Epithelial cell of prostate (primary cell): ENCODE results near the gene RSU1.

ENCODE experiments used
- DNase-seq: peaks from one replicate; pipeline ENCODE4 v3.0.0-alpha.2; 2011; ENCODE audit warnings: low read depth, low spot score
- H3K27ac ChIP-seq: fragments of 450-650 bp; 2 replicates; pipeline ENCODE4 v1.5.1; 2017; ENCODE audit warnings: mild to moderate bottlenecking

Gene RSU1

DNA sequence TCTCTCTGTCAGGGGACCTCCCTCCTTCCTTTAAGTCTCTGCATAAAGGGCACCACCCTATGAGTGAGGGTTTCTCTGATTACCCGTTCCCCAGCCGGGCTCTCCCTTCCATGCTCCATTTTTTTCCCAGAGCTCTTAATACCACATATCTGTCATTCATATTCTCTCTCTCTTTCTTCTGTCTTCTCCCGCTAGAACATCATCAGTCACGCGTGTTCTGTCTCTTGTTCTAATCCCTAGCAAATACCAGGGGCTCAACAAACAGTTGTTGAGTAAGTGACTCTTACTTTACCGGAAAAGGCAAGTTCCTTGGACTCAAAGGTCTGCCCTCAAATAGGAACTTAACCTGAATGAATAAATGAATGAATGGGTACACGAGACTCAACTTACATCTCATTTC is 68.5 kb downstream of the RSU1 start:
- no peak overlapping the region for H3K27ac ChIP-seq
- no peak for DNase-seq

DNA sequence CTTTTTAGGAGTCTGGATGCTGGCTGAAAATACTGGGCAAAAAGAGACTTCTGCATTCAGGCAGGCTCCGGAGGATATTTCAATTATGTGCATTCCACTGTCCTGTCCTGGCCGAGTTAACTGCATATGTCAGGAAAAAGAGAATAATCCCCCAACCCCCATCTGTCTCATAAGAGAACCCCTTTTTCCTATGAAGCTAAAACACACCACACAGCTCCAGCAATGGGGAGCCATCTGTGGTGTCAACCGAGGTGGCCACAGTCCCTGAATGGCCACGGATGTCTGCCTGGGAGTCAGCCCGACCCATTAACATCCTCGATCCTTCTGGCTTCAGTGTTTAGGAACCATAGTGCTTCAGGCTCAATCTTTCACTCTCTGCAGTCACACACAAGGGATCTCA is 70.4 kb downstream of the RSU1 start:
- no peak overlapping the region for H3K27ac ChIP-seq
- no peak for DNase-seq

- DNase-seq: no peak
- H3K27ac ChIP-seq: no peak overlapping the region
These were observed 72.2 kb downstream of the RSU1 start for GRCh38 chr10:16745061-16745460.

GRCh38 chr10:16742165-16742960 is 74.9 kb downstream of the RSU1 start:
- no peak overlapping the region for H3K27ac ChIP-seq
- DNase-seq: no peak

- DNase-seq: no peak
- no peak overlapping the region for H3K27ac ChIP-seq
These were observed 75.7 kb downstream of the RSU1 start for GRCh38 chr10:16741540-16741939.

GRCh38 chr10:16737420-16737819 is 79.8 kb downstream of the RSU1 start:
- DNase-seq: no peak
- H3K27ac ChIP-seq: no peak overlapping the region

- DNase-seq: no peak
- H3K27ac ChIP-seq: no peak overlapping the region
These were observed 81.6 kb downstream of the RSU1 start for GRCh38 chr10:16735671-16736070.

- no peak for DNase-seq
- H3K27ac ChIP-seq: no peak overlapping the region
These were observed 84.8 kb downstream of the RSU1 start for GRCh38 chr10:16732376-16732775.

GRCh38 chr10:16728266-16728665 is 89.0 kb downstream of the RSU1 start:
- no peak for DNase-seq
- H3K27ac ChIP-seq: no peak overlapping the region

GRCh38 chr10:16727666-16728065 is 89.6 kb downstream of the RSU1 start:
- DNase-seq: no peak
- no peak overlapping the region for H3K27ac ChIP-seq

DNA sequence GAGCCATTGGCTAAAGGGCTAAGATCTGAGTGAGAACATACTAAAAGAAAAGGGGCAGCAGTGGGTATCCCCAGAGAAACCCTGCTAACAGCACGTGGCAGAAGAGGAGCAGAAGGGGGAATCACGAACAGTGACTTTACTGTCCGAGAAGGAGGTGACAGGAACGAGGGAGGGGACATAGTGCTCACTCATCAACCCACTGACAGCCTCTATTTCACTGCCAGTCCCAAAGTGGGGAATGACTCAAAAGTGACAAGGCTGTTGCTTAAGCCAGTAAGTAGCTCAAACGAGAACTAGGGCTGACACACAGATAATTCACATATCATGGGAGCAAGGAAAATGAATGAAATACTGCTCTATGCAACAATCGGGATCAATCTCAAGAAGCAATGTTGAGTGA is 92.7 kb downstream of the RSU1 start:
- no peak for DNase-seq
- no peak overlapping the region for H3K27ac ChIP-seq

GRCh38 chr10:16720812-16721211 is 96.4 kb downstream of the RSU1 start:
- H3K27ac ChIP-seq: no peak overlapping the region
- DNase-seq: no peak

DNA sequence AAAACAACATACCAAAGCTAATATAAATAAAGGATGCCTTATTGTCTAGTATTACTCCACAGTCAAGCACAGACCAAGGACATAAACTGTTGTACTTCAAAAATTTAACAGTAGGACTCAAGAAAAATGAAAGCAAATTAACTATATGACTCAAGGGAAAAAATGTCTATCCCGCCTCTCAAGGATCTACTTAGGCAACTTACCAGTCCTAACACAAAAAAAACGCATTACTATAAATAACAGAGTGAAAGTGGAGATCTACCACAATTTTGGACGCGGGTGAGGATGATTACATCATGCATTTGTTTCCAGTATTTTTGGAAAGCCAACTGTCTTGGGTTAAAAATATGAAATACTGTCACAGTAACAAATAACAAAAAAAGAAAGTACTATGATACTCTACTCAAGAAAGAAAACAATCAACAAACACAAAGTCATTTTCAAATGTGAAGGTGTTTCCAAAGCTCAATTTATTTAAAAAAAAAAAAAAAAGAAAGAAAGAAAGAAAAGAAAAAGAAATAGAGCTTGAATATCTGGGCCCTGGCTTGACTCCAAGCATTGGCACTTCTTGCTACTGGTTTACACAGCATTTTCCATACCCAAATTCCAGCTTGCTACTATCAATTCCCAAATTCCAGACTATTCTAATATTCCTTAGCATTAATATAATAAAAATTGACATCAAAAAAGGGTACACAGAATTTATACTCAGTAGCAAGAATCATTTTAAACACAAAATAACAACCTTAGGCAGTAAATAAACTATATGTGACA is 99.4 kb downstream of the RSU1 start:
- H3K27ac ChIP-seq: no peak overlapping the region
- no peak for DNase-seq

- H3K27ac ChIP-seq: no peak overlapping the region
- no peak for DNase-seq
These were observed 101.2 kb downstream of the RSU1 start for GRCh38 chr10:16716051-16716450.

DNA sequence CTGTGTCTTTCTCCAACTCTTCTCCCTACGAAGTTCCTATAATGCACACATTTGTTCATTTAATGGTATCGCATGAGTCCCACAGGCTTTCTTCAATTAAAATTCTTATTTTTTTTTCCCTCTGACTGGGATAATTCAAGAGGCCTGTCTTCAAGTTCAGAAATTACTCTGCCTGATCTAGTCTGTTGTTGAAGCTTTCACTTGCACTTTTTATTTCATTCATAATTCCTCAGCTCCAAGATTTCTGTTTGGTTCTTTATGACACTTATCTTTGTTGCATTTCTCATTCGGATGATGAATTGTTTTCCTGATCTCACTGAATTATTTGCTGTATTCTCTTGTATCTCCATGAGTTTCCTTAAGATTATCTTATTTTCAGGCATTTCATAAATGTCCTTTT is 103.9 kb downstream of the RSU1 start:
- DNase-seq: no peak
- no peak overlapping the region for H3K27ac ChIP-seq

- no peak overlapping the region for H3K27ac ChIP-seq
- DNase-seq: no peak
These were observed 104.3 kb downstream of the RSU1 start for GRCh38 chr10:16712883-16713282.

DNA sequence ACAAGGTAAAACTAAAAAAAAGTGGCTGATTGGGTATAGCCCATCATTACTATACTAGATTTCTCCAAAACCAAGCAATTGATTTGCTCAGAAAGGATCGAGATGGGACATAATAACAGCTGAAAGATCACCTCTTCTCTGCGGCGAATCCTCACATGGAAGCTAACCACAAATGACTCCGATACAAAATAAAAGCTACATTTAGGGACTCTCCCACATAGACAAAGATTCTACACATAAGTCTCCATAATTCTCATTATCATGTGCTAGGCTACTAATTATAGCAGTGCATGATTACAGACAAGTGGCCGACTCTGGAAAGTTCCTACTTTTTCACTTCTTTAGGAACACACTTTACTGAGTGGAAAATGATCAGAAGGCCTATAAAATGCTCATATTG is 116.9 kb downstream of the RSU1 start:
- DNase-seq: no peak
- no peak overlapping the region for H3K27ac ChIP-seq

- DNase-seq: no peak
- H3K27ac ChIP-seq: no peak overlapping the region
These were observed 117.7 kb downstream of the RSU1 start for GRCh38 chr10:16699435-16700057.

GRCh38 chr10:16698461-16698860 is 118.8 kb downstream of the RSU1 start:
- H3K27ac ChIP-seq: no peak overlapping the region
- no peak for DNase-seq

DNA sequence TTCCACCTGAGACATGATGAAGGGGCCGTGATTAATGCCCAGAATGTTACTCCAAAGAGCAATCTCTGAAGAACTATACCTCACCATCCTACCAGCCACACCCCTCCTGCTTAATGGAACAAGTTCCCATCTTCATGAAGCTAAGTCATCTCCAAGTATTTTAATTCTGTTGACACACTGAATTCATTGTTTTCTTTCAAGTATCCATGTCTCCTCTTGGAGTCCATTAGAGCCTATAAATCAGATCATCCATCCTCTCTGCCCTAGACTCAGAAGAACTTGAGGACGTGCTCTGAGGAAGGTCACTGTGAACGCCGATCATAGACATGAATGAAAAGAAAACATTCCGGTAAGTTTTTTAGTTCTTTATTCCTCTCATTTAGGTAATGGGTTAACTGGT is 126.8 kb downstream of the RSU1 start:
- no peak for DNase-seq
- H3K27ac ChIP-seq: no peak overlapping the region

DNA sequence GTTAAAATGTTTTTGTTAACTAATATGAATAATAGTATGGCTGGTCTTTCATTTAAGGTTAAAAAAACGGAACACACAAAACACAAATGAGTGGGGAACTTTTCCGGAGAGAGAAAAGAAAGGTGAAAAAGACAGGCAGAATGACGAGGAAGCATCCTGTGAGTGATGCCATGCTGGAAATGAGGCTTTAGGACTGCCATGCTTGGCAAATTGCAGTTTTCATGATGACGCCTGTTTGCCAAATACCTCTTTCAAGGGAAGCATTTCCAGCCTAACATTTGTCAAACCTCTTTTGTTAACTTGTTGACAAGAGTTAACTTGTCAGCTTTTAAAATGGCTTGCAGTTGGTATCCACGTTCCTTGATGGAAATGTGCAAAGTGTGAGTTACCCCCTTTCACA is 127.5 kb downstream of the RSU1 start:
- no peak overlapping the region for H3K27ac ChIP-seq
- DNase-seq: no peak
